ENCODE results near the gene EHF.
"Not testable (repeated sequence)": the region's sequence is repeated elsewhere in the genome, so short reads cannot be mapped to it uniquely, and the experiment has no call there.

The EHF gene

DNA sequence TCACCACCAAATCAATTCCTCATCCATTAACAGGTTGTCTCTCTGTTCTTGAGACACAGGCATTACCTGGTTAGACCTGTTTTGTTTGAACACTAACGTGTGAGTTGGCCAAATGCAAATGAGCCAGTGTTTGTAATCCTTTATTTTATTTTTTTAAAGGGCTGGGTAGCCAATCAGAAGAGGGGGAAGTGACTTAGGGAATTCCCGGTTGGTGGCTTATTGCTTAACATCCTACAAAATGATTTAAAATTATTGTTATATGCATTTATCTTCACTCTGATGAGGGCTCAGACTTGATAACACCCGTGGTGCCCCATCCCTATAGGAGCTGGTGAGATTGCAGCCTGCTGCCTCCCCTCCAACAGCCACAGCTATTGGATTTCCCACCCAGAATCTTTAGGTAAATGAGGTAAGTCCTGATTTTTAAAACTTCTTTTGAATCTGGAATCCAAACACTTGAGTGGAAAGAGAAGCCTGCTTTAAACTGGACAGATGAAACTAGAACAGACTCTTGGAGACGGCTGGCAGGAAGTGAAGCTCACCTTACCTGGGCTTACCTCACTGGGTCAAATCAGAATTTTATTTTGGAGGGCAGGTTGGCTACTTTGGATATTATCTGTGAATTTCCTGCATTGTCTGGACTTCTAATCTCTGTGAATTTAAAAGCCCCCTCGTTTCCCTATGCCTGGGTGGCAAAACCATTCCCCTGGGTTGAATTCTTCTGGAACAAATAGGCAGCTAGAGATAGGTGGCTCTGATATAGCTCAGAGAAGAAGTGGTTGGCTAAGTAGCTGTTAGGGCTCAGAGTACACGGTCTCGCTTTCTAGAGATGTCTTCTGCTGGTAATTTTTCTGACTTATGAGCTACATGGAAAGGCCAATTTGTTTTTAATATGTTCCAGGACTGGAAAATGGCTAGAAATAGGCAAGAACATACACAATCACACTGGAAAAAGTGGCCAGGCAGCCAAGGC lies at the start of gene EHF:
EHF (plus strand) TSS at position 274 of the 973 bp plus-strand sequence. CDS start 21,538 bp downstream, outside the sequence.
- no peak for DNase-seq

GRCh38 chr11:34573537-34573936 lies 47.4 kb upstream of the EHF start:
- DNase-seq: no peak

- DNase-seq: no peak
Measured at GRCh38 chr11:34575261-34575660, 45.6 kb upstream of the EHF start.

- DNase-seq: no peak
Measured at GRCh38 chr11:34575671-34576070, 45.2 kb upstream of the EHF start.

GRCh38 chr11:34576331-34576730 lies 44.6 kb upstream of the EHF start:
- DNase-seq: no peak

DNA sequence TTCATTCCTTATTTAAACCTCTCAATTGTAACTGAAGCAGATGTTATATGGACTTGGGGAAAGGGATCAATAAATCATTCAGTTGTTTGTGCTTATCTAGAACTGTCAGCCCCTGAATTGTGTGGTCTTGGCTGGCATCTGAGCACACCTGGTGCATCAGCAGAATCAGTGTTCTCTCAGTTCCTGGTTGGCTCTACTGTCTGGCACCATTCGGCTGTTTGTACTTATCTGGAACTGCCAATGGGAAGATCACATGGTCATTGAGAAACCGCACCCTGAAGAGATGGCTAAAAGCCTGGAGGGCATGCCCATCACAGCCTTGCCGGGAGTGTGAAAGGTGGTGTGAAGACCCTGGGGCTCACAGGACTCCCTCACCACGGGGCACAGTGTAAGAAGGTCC lies 37.1 kb upstream of the EHF start:
- no peak for DNase-seq

DNA sequence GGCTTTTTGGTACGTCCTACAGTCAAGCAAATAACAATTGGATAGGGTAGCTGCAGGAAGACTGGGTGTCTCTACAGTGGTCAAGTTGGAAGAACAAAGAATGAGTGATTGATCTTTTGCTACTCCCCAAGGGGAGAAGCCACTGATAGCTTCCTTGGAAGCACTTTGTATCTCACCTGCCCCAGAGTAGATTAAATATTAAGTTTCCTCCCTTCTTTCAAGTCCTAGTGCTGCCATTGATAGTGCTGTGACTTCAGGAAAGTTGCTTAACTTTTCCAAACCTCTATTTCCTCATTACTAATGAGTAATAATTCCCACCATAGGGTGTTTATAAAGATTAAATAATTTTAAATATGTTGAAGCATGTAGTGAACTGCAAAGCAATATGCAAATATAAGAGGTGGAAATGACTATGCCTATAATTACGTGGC lies 35.6 kb upstream of the EHF start:
- no peak for DNase-seq

DNA sequence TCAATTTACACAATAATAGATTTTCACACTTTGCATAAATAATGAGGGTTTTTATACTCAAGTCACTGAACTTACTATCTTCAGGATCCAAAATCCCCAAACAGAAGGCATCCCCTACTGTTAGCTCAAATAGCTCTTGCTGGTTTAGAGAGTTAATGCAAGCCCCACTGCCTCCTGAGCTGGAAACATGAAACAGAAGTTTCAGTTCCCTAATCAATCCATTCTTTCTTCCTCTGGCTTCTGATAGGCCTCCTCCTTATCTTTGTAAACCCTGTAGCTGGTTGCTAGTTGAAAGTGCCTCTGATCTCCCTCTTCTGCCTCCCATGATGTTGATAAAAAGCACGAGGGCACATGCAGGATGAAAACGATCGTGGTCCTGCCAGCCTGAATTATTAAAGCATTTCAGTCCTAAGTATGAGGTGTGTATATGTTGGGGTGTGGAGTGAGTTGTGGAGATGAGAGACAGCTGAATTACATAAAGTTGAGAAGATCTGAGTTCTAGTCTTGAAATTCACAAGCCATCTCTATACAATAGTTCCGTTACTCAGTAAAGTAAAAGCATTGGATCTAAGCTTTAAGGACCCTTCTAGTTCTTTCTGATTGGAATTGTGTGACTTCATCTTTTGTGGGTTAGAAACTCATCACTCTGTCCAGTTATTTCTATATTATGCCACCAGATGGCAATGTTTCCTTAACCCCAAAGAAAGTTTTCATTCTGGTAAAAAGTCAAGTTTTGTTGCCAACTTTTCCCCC lies 35.0 kb upstream of the EHF start:
- no peak for DNase-seq

- no peak for DNase-seq
Measured at GRCh38 chr11:34586488-34587281, 34.2 kb upstream of the EHF start.

- DNase-seq: no peak
Measured at GRCh38 chr11:34587282-34587677, 33.6 kb upstream of the EHF start.

DNA sequence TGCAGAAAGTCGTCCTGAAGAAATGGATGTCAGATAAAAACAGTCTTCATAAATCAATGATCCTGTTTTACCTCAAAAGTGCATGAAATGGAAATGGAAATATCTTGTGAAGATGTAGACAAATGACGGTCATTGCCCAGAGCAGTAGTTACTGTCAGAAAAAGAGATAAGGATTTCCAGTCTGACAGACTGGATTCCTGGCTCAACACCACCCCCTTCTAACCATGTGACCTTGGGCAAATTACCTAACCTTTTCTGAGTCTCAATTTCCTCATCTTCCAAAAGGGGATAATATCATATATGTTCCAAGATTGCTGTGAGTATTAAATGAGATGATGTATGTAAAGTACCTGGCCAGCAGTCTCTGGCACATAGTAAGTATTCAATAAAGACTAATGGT lies 32.9 kb upstream of the EHF start:
- DNase-seq: no peak

GRCh38 chr11:34588701-34589100 lies 32.2 kb upstream of the EHF start:
- no peak for DNase-seq

DNA sequence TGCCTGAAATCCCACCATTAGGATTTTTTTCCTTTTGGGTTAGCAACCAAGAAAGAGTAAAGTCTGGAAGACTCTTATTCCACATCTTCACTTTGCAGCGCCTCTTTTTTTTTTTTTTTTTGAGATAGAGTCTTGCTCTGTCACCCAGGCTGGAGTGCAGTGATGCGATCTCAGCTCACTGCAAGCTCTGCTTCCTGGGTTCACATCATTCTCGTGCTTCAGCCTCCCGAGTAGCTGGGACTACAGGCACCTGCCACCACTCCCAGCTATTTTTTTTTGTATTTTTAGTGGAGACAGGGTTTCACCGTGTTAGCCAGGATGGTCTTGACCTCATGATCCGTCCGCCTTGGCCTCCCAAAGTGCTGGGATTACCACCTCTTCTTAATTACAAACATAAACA lies 31.7 kb upstream of the EHF start:
- DNase-seq: not testable (repeated sequence)

DNA sequence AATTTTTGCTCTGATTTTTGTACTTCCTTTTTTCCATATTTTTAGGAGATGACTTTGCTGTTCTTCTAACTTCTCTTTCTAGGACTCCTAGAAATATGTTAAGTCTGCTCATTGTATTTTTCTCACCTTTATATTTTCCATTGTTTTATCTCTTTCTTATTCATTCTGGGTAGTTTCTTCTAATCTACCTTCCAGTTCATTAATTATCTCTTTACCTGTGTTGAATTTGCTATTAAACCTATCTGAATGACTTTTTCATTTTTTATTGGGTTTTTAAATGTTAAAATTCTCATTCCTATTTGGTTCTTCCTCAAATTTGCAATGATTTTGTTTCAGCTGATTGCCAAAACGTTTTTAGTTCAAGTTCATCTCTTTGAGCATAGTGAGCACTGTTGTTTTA lies 27.8 kb upstream of the EHF start:
- no peak for DNase-seq

- no peak for DNase-seq
Measured at GRCh38 chr11:34594603-34595002, 26.3 kb upstream of the EHF start.

DNA sequence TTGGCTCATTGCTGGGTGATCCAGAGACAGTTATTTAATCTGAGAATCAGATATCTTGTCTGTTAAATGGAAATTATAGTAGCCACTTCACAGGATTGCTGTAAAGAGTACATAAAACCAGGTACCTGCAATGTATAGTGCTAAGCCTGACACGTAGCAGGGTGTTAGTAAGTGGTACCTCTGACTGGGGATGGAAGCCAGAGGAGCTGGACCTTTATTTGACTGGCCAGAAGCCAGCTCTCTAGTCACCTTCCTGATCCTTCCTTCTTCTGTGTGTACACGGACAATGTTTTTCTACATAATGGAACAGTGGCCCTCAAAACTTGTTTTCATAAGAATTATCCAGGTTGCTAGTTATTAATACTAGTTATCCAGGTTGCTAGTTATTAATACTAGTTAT lies 25.5 kb upstream of the EHF start:
- DNase-seq: no peak

GRCh38 chr11:34595960-34596644 lies 24.8 kb upstream of the EHF start:
- no peak for DNase-seq

GRCh38 chr11:34599406-34599945 lies 21.4 kb upstream of the EHF start:
- no peak for DNase-seq

DNA sequence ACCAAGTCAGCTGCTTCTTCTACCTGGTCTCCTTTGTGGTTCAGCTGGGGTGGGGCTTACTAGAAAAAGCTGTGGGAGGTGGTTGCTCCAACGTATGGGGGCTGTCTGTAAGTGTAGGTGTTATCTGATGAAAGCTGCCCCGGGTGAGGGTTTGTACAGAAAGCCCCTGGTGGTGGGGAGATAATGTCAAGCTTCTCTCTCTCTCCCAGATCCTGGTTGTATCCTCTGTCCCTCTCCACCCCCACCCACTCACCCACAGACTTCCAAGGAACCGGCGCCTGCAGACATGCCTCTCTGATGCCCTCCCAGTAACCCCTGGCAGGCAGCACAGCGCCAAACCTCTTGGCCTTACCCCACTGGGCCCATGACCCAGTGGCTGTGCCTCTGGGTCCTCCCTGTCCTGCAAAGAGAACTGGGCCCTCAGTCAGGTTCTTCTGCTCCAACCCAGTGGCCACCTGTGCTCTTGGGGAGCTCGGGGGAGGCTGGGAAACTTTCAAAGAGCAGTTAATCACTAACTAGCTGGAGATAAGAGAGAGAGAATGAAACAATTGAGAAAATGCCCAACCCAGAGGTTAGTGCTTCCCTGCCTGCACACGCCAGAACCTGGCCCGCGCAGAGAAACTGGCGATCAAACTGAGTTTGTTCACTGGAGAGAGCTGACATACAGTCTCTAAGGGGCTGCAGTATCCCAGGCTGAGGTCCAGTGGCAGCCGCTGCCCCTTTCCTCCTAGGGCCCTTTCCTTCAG lies 20.4 kb upstream of the EHF start:
- DNase-seq: no peak

DNA sequence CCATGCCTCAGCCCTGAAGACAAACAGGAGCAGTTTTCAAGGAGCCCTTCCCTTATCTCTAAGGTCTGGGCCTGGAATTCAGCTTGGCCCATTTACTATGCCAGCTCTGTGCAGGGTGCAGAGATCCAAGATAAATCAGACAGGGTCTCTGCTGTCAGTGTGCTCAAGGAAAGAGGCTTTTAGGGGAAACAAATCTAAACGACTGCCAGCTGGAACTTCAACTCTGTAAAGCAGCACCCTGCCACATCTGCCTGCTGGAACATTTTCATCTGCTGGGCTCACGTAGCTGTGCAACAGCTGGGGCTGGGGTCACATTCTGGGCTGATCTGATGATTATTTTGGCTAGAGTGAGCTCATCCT lies 19.8 kb upstream of the EHF start:
- DNase-seq: no peak

GRCh38 chr11:34601609-34602008 lies 19.3 kb upstream of the EHF start:
- no peak for DNase-seq

- no peak for DNase-seq
Measured at GRCh38 chr11:34602245-34602644, 18.6 kb upstream of the EHF start.
